Glutamatergic neuron (in vitro differentiated cells): ENCODE measurements around the gene OR1F1. TPM values are rescaled to one million over a fixed set of nuclear protein-coding genes. Genes with fewer than 3 reads are reported as not detected.

Experiments
- DNase-seq: peaks from one replicate; pipeline ENCODE4 v3.0.0; 2022
- H3K27ac Mint-ChIP-seq: one replicate; pipeline ENCODE4 v1.8.0; 2020; ENCODE audit warnings: mild to moderate bottlenecking, mixed read lengths, inconsistent platforms; ENCODE audit not compliant: unreplicated experiment
- H3K27me3 Mint-ChIP-seq: one replicate; pipeline ENCODE4 v1.8.0; 2020; ENCODE audit warnings: mild to moderate bottlenecking, moderate library complexity, mixed read lengths, inconsistent platforms; ENCODE audit not compliant: unreplicated experiment
- H3K36me3 Mint-ChIP-seq: one replicate; pipeline ENCODE4 v1.8.0; 2020; ENCODE audit warnings: mild to moderate bottlenecking, mixed read lengths, inconsistent platforms; ENCODE audit not compliant: unreplicated experiment
- H3K4me1 Mint-ChIP-seq: one replicate; pipeline ENCODE4 v1.8.0; 2020; ENCODE audit warnings: mild to moderate bottlenecking, low read depth, mixed read lengths, inconsistent platforms; ENCODE audit not compliant: unreplicated experiment
- H3K4me3 Mint-ChIP-seq: one replicate; pipeline ENCODE4 v1.8.0; 2020; ENCODE audit warnings: mild to moderate bottlenecking, mixed read lengths, inconsistent platforms; ENCODE audit not compliant: unreplicated experiment
- H3K9me3 Mint-ChIP-seq: one replicate; pipeline ENCODE4 v1.8.0; 2020; ENCODE audit warnings: mild to moderate bottlenecking, moderate library complexity, mixed read lengths, inconsistent platforms; ENCODE audit not compliant: unreplicated experiment
- CTCF ChIP-seq: fragments of 200-600 bp; sonication (generic); IDR thresholded peaks from one replicate; pipeline ENCODE4 v1.5.0; 2021; ENCODE audit not compliant: partially characterized antibody, unreplicated experiment
- total RNA-seq: library from RNA; stranded (reverse); fragmentation: NEBNext Ultra II Directional; extraction: Animal tissue kit (Norgen Biotek cat#: 25700); gene quantifications from one replicate; pipeline ENCODE4 v1.2.1, GENCODE V29; 2021; ENCODE audit not compliant: unreplicated experiment

Gene OR1F1
- total RNA-seq, 1 donor from 2014 or later, result not detected

- DNase-seq, result no peak
- Mint-ChIP-seq H3K36me3 (peaks cover 6% of the 10 kb centered on the region), H3K27me3 (peaks cover 14% of the 10 kb centered on the region), H3K4me3 (peak overlapping the region; percentile 49), H3K4me1 (peaks cover 11% of the 10 kb centered on the region), H3K27ac (peak overlapping the region; percentile 76), H3K9me3 (peaks cover 6% of the 10 kb centered on the region)
- no peak for TF ChIP-seq CTCF
These were observed 43.6 kb upstream of the OR1F1 start for GRCh38 chr16:3144321-3144983.

DNA sequence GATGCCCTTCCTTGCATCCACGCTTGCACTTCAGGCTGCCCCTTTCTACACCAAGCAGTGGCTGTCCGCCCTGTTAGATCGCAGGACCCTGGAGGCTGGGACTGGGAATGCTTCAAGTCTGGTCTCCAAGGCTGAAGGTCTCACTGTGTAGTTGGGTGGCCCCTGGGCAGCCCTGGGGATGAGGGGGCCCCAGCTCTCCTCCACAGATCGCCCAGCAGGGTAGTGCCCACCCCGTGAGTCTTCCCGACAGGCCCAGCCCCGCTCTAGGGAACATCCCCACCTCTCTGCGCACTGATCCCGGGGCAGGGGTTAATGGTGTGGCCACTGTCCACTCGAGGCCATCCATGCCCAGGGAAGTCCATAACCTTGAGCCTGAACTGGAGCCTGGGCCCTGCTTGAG lies 42.9 kb upstream of the OR1F1 start:
- Mint-ChIP-seq H3K27ac (peak overlapping the region; percentile 76), H3K4me3 (peak overlapping the region; percentile 49), H3K36me3 (peaks cover 6% of the 10 kb centered on the region), H3K4me1 (peaks cover 11% of the 10 kb centered on the region), H3K9me3 (peaks cover 9% of the 10 kb centered on the region), H3K27me3 (peaks cover 18% of the 10 kb centered on the region)
- no peak for TF ChIP-seq CTCF
- DNase-seq, result no peak

- TF ChIP-seq CTCF, result no peak
- H3K27me3 Mint-ChIP-seq, result peaks cover 22% of the 10 kb centered on the region
- peaks cover 6% of the 10 kb centered on the region for H3K36me3 Mint-ChIP-seq
- H3K4me1 Mint-ChIP-seq, result peaks cover 11% of the 10 kb centered on the region
- no peak overlapping the region for H3K27ac Mint-ChIP-seq
- DNase-seq, result no peak
- H3K9me3 Mint-ChIP-seq, result peaks cover 13% of the 10 kb centered on the region
- H3K4me3 Mint-ChIP-seq, result no peak overlapping the region
These were observed 42.3 kb upstream of the OR1F1 start for GRCh38 chr16:3145660-3146059.

DNA sequence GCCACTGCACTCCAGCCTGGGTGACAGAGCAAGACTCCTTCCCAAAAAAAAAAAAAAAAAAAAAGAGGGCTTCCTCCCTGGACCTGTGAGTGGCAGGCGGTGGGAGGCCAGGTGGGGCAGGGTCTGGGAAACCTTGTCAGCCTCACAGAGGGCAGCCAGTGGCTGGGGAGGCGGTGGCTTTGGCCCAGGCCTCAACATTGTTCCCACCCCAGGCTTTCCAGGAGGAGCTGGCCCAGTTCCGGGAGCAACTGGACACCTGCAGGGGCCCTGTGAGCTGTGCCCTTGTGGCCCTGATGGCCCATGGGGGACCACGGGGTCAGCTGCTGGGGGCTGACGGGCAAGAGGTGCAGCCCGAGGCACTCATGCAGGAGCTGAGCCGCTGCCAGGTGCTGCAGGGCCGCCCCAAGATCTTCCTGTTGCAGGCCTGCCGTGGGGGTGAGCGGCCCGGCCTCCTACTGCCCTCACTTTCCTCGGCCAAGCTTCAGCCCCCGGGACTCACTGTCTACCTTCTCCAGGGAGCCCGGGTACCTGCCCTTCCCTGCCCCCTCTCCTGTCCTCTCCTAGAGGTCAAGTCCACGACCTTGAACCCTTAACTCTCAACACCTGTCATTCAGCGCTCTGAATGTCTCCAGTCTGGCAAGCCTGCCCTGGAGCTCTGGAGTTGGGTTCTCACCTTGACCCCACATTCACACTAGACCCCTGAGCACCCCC lies 40.8 kb upstream of the OR1F1 start:
- peaks cover 3% of the 10 kb centered on the region for H3K36me3 Mint-ChIP-seq
- H3K9me3 Mint-ChIP-seq, result peaks cover 21% of the 10 kb centered on the region
- peaks cover 11% of the 10 kb centered on the region for H3K4me1 Mint-ChIP-seq
- peaks cover 28% of the 10 kb centered on the region for H3K27me3 Mint-ChIP-seq
- TF ChIP-seq CTCF, result no peak
- no peak overlapping the region for H3K4me3 Mint-ChIP-seq
- DNase-seq, result no peak
- no peak overlapping the region for H3K27ac Mint-ChIP-seq

- peaks cover 26% of the 10 kb centered on the region for H3K9me3 Mint-ChIP-seq
- peaks cover 31% of the 10 kb centered on the region for H3K27me3 Mint-ChIP-seq
- no peak overlapping the region for H3K4me3 Mint-ChIP-seq
- DNase-seq, result no peak
- TF ChIP-seq CTCF, result no peak
- peaks cover 13% of the 10 kb centered on the region for H3K4me1 Mint-ChIP-seq
- H3K27ac Mint-ChIP-seq, result no peak overlapping the region
- H3K36me3 Mint-ChIP-seq, result no peaks in the 10 kb centered on the region
These were observed 40.3 kb upstream of the OR1F1 start for GRCh38 chr16:3147757-3148104.
